Breast epithelium (tissue), 4 donors: ENCODE measurements around the gene MYBBP1A. TPM values are rescaled to one million over a fixed set of nuclear protein-coding genes. Genes with fewer than 3 reads are reported as not detected.

ENCODE experiments used
- DNase-seq, 2 donors: peaks; one replicate each; pipeline ENCODE4 v3.0.0-alpha.2; 2019; ENCODE audit warnings: low spot score in 2 of 2
- H3K27ac ChIP-seq, 2 donors: fragments of 200-600 bp; sonication (generic) in 1 of 2; one replicate each; pipeline ENCODE4 v1.5.1; 2016 to 2019; ENCODE audit warnings: mild to moderate bottlenecking in 1 of 2
- H3K27me3 ChIP-seq, 2 donors: fragments of 200-600 bp; sonication (generic) in 1 of 2; one replicate each; pipeline versions ENCODE4 v1.5.1 to v1.6.0; 2017 to 2019; ENCODE audit warnings: control low read depth in 1 of 2, mild to moderate bottlenecking in 1 of 2
- H3K36me3 ChIP-seq: fragments of 200-600 bp; one replicate; pipeline ENCODE4 v1.5.1; 2019
- H3K4me1 ChIP-seq, 2 donors: fragments of 200-600 bp; sonication (generic); one replicate each; pipeline ENCODE4 v1.5.1; 2016 to 2019; ENCODE audit warnings: control low read depth in 1 of 2
- H3K4me3 ChIP-seq, 3 donors: fragments of 200-600 bp; sonication (generic); 1 replicate in 2 of 3; 2 replicates in 1 of 3; pipeline ENCODE4 v1.5.1; 2016 to 2019; ENCODE audit warnings: mild to moderate bottlenecking in 3 of 3, moderate library complexity in 2 of 3
- H3K9me3 ChIP-seq, 2 donors: fragments of 200-600 bp; sonication (generic) in 1 of 2; one replicate each; pipeline ENCODE4 v1.5.1; 2016 to 2019; ENCODE audit warnings: control low read depth in 1 of 2
- POLR2A ChIP-seq: fragments of 450-650 bp; IDR thresholded peaks from one replicate; pipeline ENCODE4 v1.6.1; 2016; ENCODE audit warnings: antibody characterized with exemption, mild to moderate bottlenecking, moderate library complexity
- POLR2AphosphoS5 ChIP-seq, 3 donors: sonication (generic); formaldehyde crosslinking; IDR thresholded peaks; one replicate each; pipeline ENCODE4 v1.6.1; 2017; ENCODE audit warnings: antibody characterized with exemption in 3 of 3
- intact Hi-C: fragments of 100-400 bp; cut with DNase I; formaldehyde crosslinking; loops from one replicate; pipeline ENCODE4 v1.15.1; 2023; ENCODE audit warnings: low total_unique reads
- total RNA-seq, 3 donors: library from RNA; depleted of rRNA; stranded (reverse); fragments of >200 nt; gene quantifications; one replicate each; pipeline ENCODE4 v1.1.0, GENCODE V29; 2016
- TF ChIP-seq, protein P1 (sequence below), 3 donors: fragments of 450-650 bp; IDR thresholded peaks; one replicate each; pipeline ENCODE4 v1.5.1; 2016 to 2017; ENCODE audit warnings: antibody characterized with exemption in 3 of 3, mild to moderate bottlenecking in 3 of 3, moderate library complexity in 3 of 3

The MYBBP1A gene
- total RNA-seq, 3 donors from 2014 or later, result 26.9 to 61.6 (median 50.1) TPM

DNA sequence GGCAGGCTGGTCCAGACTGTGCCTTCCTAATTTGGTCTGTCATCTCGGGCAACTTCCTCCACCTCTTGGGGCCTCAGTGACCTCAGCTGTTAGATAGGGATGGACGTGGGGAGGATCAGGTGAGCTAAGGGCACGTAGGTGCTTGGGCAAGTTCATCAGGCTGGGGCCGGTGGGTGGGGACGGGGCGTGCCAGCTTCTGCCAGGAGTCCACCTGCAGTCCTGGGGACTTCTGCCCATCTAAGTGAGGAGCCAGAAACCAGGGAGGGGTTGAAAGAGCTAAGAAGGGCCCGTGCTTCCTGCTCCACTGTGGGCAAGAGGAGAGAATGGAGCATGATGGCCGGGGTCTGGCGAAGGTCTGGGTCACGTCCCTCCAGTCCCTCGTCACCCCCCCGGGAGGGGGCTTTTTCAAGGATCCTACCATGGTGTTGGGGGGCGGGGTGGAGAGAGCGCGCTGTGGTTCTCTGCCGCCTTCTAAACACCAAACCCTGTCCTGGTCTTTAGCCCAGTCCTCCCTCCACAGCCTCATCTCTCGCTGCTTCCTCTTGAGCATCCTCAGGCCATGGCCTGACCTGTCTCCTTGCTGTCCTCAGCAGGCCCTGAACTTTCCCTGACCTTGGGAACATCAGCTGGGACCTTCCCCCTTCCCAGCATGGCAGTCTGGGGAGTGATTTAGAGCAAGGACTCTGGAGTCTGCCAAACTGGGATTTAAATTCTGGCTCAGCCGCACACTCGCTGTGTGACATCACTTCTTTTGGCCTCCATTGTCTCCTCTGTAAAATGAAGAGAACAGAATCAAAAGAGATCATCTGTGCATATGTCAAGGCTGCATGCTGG, 34.9 kb downstream of the MYBBP1A start:
- TF ChIP-seq, protein P1, sequence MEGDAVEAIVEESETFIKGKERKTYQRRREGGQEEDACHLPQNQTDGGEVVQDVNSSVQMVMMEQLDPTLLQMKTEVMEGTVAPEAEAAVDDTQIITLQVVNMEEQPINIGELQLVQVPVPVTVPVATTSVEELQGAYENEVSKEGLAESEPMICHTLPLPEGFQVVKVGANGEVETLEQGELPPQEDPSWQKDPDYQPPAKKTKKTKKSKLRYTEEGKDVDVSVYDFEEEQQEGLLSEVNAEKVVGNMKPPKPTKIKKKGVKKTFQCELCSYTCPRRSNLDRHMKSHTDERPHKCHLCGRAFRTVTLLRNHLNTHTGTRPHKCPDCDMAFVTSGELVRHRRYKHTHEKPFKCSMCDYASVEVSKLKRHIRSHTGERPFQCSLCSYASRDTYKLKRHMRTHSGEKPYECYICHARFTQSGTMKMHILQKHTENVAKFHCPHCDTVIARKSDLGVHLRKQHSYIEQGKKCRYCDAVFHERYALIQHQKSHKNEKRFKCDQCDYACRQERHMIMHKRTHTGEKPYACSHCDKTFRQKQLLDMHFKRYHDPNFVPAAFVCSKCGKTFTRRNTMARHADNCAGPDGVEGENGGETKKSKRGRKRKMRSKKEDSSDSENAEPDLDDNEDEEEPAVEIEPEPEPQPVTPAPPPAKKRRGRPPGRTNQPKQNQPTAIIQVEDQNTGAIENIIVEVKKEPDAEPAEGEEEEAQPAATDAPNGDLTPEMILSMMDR (IDR thresholded peaks at IDR 0.05), result no peak
- peaks cover 0 to 20% of the 10 kb centered on the region in 2 donors for H3K4me1 ChIP-seq

DNA sequence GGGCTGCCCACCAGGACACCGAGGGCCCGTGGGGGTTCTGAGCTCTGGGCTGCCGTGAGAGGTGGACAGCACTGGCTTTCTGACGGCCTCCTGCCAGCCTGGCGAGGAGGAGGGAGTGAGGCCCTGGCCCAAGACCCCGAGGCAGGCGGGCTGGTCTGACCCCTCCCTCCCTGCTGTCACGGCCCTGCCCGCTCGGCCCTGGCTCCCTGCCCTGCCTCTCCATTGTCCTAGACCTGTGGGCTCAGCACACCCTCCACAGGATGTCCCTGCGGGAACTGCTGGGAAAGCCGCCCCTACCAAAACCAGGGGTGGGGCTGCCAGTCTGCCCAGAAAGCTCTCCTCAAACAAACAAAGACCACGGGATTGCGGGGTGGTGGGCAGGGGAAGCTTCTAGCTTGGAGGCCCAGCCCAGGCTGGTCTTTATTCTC, 35.8 kb downstream of the MYBBP1A start:
- no peak for TF ChIP-seq POLR2AphosphoS5 (IDR thresholded peaks at IDR 0.05)
- no peak for TF ChIP-seq POLR2A
- TF ChIP-seq, protein P1 (IDR thresholded peaks at IDR 0.05), result no peak
- Histone ChIP-seq H3K36me3 (no peaks in the 10 kb centered on the region), H3K9me3 (no peaks in the 10 kb centered on the region), H3K4me1 (peaks cover 0 to 29% of the 10 kb centered on the region in 2 donors), H3K27ac (peak overlapping the region; percentile 88 to 94), H3K27me3 (no peaks in the 10 kb centered on the region), H3K4me3 (peak overlapping the region in 1 of 3 donors; percentile 25)
- peak; percentile 75 to 83 for DNase-seq
- intact Hi-C loops, result no loop called here

More for the DNA sequence above, 34.9 kb downstream of the MYBBP1A start:
- Histone ChIP-seq H3K4me3 (no peak overlapping the region), H3K36me3 (no peaks in the 10 kb centered on the region), H3K9me3 (no peaks in the 10 kb centered on the region), H3K27ac (peak overlapping the region; percentile 88 to 94), H3K27me3 (no peaks in the 10 kb centered on the region)
- DNase-seq, result no peak
- intact Hi-C loops, result no loop called here

DNA sequence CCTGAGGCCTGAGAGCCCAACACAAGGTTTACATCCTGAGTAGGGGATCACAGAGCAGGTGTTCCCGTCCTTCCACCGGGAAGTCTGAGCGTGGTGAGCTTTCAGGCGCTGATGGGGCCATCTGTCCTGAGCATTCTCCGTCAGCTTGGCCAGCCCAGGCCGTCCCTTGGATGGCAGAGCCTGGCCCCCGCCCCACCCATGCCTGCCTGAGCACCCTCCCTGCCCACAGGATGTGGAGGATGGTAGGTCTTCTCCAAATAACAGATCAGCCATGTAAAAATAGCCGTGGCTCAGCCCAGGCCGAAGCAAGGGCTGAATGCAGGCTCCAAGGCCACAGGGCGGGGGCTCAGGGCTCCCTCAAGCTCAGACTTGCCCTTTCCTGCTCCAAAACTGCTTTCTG, 36.3 kb downstream of the MYBBP1A start:
- no peak for DNase-seq
- peak overlapping the region in 1 of 3 donors; percentile 25 for H3K4me3 ChIP-seq
- H3K27ac ChIP-seq, result peak overlapping the region; percentile 88 to 94
- TF ChIP-seq POLR2AphosphoS5 (IDR thresholded peaks at IDR 0.05), result no peak
- no peak for TF ChIP-seq POLR2A
- TF ChIP-seq, protein P1 (IDR thresholded peaks at IDR 0.05), result no peak
- peaks cover 0 to 34% of the 10 kb centered on the region in 2 donors for H3K4me1 ChIP-seq
- H3K9me3 ChIP-seq, result no peaks in the 10 kb centered on the region
- intact Hi-C loops, result no loop called here
- no peaks in the 10 kb centered on the region for H3K27me3 ChIP-seq
- H3K36me3 ChIP-seq, result no peaks in the 10 kb centered on the region

DNA sequence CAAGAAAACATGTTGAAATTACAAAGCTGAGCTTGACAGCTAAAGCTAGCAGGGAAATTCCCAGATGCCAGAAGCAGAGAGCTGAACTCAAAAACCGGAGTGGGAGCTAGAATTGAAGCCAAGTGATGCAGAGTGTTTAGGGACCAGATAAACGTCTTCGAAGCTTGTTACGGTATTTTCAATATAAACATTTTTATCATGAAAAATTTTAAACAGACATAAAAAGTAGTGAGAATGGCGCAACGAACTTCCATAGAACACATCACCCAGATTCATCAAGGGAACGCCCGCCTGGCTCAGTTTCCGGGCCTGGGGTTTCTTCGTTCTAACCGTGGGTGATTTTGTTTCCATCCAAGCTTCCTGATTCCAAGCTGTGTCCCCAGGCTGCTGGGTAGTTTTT, 38.4 kb downstream of the MYBBP1A start:
- TF ChIP-seq, protein P1 (IDR thresholded peaks at IDR 0.05), result no peak
- TF ChIP-seq POLR2A (no peak), POLR2AphosphoS5 (IDR thresholded peaks at IDR 0.05) (no peak)
- no peaks in the 10 kb centered on the region for H3K9me3 ChIP-seq
- intact Hi-C loops, result no loop called here

DNA sequence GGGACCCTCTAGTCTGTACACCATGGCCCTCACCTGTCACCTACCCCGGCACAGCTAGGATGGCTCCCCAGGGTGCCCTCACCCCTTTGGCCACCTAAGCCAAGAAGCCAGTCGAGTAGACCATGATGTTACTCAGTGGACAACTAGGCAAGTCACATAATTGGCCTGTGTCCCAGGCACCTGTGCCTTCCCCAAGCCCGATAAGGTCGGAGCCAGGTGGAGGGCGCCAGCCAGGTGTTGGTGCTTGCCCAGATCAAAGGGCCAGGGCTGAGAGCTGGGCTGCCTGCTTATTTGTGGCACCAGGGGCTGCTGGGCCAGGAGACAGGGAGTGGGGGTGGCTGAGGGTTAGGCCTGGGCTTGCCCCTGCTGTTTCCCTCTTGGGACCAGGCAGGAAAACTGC, 39.7 kb downstream of the MYBBP1A start:
- H3K4me3 ChIP-seq, result no peak overlapping the region
- no peaks in the 10 kb centered on the region for H3K36me3 ChIP-seq
- H3K4me1 ChIP-seq, result peaks cover 0 to 32% of the 10 kb centered on the region in 2 donors
- DNase-seq, result no peak
- H3K27me3 ChIP-seq, result no peaks in the 10 kb centered on the region
- intact Hi-C loops, result no loop called here
- H3K27ac ChIP-seq, result peak overlapping the region; percentile 89 to 93
- H3K9me3 ChIP-seq, result no peaks in the 10 kb centered on the region
- TF ChIP-seq, protein P1 (IDR thresholded peaks at IDR 0.05), result no peak
- TF ChIP-seq POLR2A, result no peak

More for the DNA sequence above, 38.4 kb downstream of the MYBBP1A start:
- Histone ChIP-seq H3K4me1 (peaks cover 0 to 39% of the 10 kb centered on the region in 2 donors), H3K4me3 (no peak overlapping the region), H3K36me3 (no peaks in the 10 kb centered on the region), H3K27ac (peak overlapping the region; percentile 61 to 66), H3K27me3 (no peaks in the 10 kb centered on the region)
- DNase-seq, result no peak
